NCI-H2107 treated with DMSO at 0.1 percent for 48 hours (cell line): Measurements from ENCODE around the gene CDH4.
"Not testable (repeated sequence)": the region's sequence is repeated elsewhere in the genome, so short reads cannot be mapped to it uniquely, and the experiment has no call there.

Experiments
- DNase-seq: peaks from one replicate; lab custom pipeline; 2025; ENCODE audit not compliant: unreplicated experiment; lab: John Stamatoyannopoulos, UW

Gene CDH4

GRCh38 chr20:61958773-61959700 is 707.0 kb downstream of the CDH4 start:
- no peak for DNase-seq

GRCh38 chr20:61960836-61961235 is 708.8 kb downstream of the CDH4 start:
- DNase-seq, result no peak

- DNase-seq, result no peak
Measured at GRCh38 chr20:61963149-61963548, 711.1 kb downstream of the CDH4 start.

GRCh38 chr20:61963885-61964674 is 712.0 kb downstream of the CDH4 start:
- no peak for DNase-seq

GRCh38 chr20:61964675-61965605 is 712.9 kb downstream of the CDH4 start:
- DNase-seq, result no peak

- no peak for DNase-seq
Measured at GRCh38 chr20:61965606-61966491, 713.8 kb downstream of the CDH4 start.

- DNase-seq, result no peak
Measured at GRCh38 chr20:61966492-61967244, 714.6 kb downstream of the CDH4 start.

GRCh38 chr20:61967300-61967699 is 715.2 kb downstream of the CDH4 start:
- DNase-seq, result no peak

- no peak for DNase-seq
Measured at GRCh38 chr20:61968036-61968810, 716.2 kb downstream of the CDH4 start.

GRCh38 chr20:61968932-61969331 is 716.9 kb downstream of the CDH4 start:
- DNase-seq, result no peak

GRCh38 chr20:61969806-61970205 is 717.7 kb downstream of the CDH4 start:
- no peak for DNase-seq

GRCh38 chr20:61970357-61970756 is 718.3 kb downstream of the CDH4 start:
- no peak for DNase-seq

- DNase-seq, result not testable (repeated sequence)
Measured at GRCh38 chr20:61971595-61971994, 719.5 kb downstream of the CDH4 start.

GRCh38 chr20:61972636-61973508 is 720.8 kb downstream of the CDH4 start:
- no peak for DNase-seq

- DNase-seq, result no peak
Measured at GRCh38 chr20:61973515-61974356, 721.7 kb downstream of the CDH4 start.

- DNase-seq, result no peak
Measured at GRCh38 chr20:61974357-61974665, 722.2 kb downstream of the CDH4 start.
